Measurements from ENCODE around the gene TEX2. TPM values are rescaled to one million over a fixed set of nuclear protein-coding genes. Genes with fewer than 3 reads are reported as not detected.
A peak's percentile ranks its signal among the peaks of the same experiment; 100 is the strongest.

Gene TEX2
- total RNA-seq, 1 experiment from 2014 or later = 20.2 TPM

DNA sequence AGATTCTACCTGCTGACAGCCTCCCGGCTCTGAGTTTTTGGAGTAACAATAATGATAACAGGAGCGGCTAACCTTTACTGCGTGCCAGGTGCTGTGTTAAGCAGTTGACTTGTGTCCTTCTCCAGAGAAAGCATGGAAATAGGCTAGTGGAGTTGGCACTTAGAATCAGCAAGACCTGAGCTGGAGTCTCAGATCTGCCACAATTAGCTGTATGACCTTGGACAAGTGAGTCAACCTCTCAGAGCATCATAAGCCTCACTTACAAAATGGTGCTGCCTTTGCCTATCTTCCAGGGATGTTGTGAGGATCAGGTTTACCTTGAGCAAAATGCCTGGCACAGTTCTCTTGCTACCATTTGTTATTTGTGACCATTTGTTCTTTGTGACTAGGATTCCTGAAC is 32.1 kb upstream of the TEX2 start:
- Histone ChIP-seq H3K4me3 (ENCODE audit: low read depth, low read length) (no peak overlapping the region), H3K27me3 (replicated peaks; ENCODE audit: control insufficient read depth, insufficient read depth, low read length) (no peaks in the 10 kb centered on the region), H3K9me3 (no peaks in the 10 kb centered on the region), H3K36me3 (ENCODE audit: control insufficient read depth, insufficient read depth, low read length) (no peaks in the 10 kb centered on the region), H3K4me1 (0 out of 2 replicates have a peak, but pooled peaks cover under 1% of the 10 kb centered on the region)
- H3K27ac Mint-ChIP-seq (ENCODE audit: unreplicated experiment) = no peak overlapping the region
- H3K4me1 Mint-ChIP-seq (ENCODE audit: low read depth, unreplicated experiment) = peaks cover 9% of the 10 kb centered on the region
- no peak overlapping the region for H3K4me3 Mint-ChIP-seq (ENCODE audit: unreplicated experiment)
- ChIA-PET CTCF (interaction anchor here (1.1 kb wide), 1 partner anchor 13 kb away, joined by 4 read pairs; no protein-coding TSS in a partner anchor), POLR2A (no interaction called here)
- no peaks in the 10 kb centered on the region for H3K36me3 Mint-ChIP-seq (ENCODE audit: insufficient read depth, unreplicated experiment)
- BruUV-seq (replicated peaks) = no TSS peak
- no peaks in the 10 kb centered on the region for H3K27me3 Mint-ChIP-seq (ENCODE audit: insufficient read depth, unreplicated experiment)
- DNase-seq = no peak
- no peak for TF ChIP-seq CTCF (IDR thresholded peaks at IDR 0.05; ENCODE audit: insufficient read depth in 1 of 2, low read depth in 1 of 2, low read length in 1 of 2, severe bottlenecking in 1 of 2, unreplicated experiment in 1 of 2)
- intact Hi-C loops (cut with micrococcal nuclease; ENCODE audit: unreplicated experiment) = no loop called here
- H3K9me3 Mint-ChIP-seq (ENCODE audit: unreplicated experiment) = no peaks in the 10 kb centered on the region

GRCh38 chr17:64291268-64291851 is 28.3 kb upstream of the TEX2 start:
- Mint-ChIP-seq H3K27ac (ENCODE audit: unreplicated experiment) (no peak overlapping the region), H3K36me3 (ENCODE audit: insufficient read depth, unreplicated experiment) (no peaks in the 10 kb centered on the region), H3K27me3 (ENCODE audit: insufficient read depth, unreplicated experiment) (no peaks in the 10 kb centered on the region), H3K9me3 (ENCODE audit: unreplicated experiment) (no peaks in the 10 kb centered on the region), H3K4me1 (ENCODE audit: low read depth, unreplicated experiment) (peaks cover 3% of the 10 kb centered on the region), H3K4me3 (ENCODE audit: unreplicated experiment) (no peak overlapping the region)
- Histone ChIP-seq H3K4me3 (ENCODE audit: low read depth, low read length) (no peak overlapping the region), H3K4me1 (no peaks in the 10 kb centered on the region), H3K36me3 (ENCODE audit: control insufficient read depth, insufficient read depth, low read length) (no peaks in the 10 kb centered on the region), H3K27me3 (replicated peaks; ENCODE audit: control insufficient read depth, insufficient read depth, low read length) (no peaks in the 10 kb centered on the region), H3K9me3 (no peaks in the 10 kb centered on the region)
- peak in 1 of 2 experiments; percentile 66 for DNase-seq
- no TSS peak for BruUV-seq (replicated peaks)
- peak; percentile 59 to 69 for TF ChIP-seq CTCF (IDR thresholded peaks at IDR 0.05; ENCODE audit: insufficient read depth in 1 of 2, low read depth in 1 of 2, low read length in 1 of 2, severe bottlenecking in 1 of 2, unreplicated experiment in 1 of 2)
- intact Hi-C loops (cut with micrococcal nuclease; ENCODE audit: unreplicated experiment) = no loop called here
- ChIA-PET CTCF (interaction anchor here (0.5 to 2.0 kb wide), 12 partner anchors 8 to 442 kb away, joined by 3 to 13 read pairs (median 5); no protein-coding TSS in a partner anchor), POLR2A (no interaction called here)

DNA sequence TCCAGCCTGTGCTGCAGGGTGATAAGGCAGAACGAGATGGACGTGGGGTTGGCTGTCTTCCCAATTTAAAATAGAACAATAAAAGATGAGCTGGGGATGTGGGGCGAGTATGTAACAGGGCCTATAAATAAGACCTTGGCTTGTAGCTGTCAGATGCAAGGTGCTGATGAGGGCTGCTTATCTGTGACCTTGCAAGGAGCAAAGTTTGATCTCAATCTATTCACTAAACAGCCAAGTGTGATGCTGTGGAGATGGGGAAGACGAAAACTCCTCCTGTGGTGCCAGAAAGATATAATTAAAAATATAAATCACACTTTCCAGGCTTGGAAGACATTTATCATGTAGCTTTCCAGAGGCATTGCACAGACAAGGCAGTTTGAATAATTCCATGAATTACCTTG is 26.7 kb upstream of the TEX2 start:
- no peak overlapping the region for H3K4me3 ChIP-seq (ENCODE audit: low read depth, low read length)
- DNase-seq = no peak
- Mint-ChIP-seq H3K36me3 (ENCODE audit: insufficient read depth, unreplicated experiment) (no peaks in the 10 kb centered on the region), H3K9me3 (ENCODE audit: unreplicated experiment) (no peaks in the 10 kb centered on the region), H3K4me3 (ENCODE audit: unreplicated experiment) (no peak overlapping the region), H3K27me3 (ENCODE audit: insufficient read depth, unreplicated experiment) (no peaks in the 10 kb centered on the region), H3K4me1 (ENCODE audit: low read depth, unreplicated experiment) (no peaks in the 10 kb centered on the region), H3K27ac (ENCODE audit: unreplicated experiment) (no peak overlapping the region)
- BruUV-seq (replicated peaks) = no TSS peak
- intact Hi-C loops (cut with micrococcal nuclease; ENCODE audit: unreplicated experiment) = loop anchor here (10.0 kb wide), 1 partner anchor 225 kb away; no protein-coding TSS in a partner anchor
- H3K36me3 ChIP-seq (ENCODE audit: control insufficient read depth, insufficient read depth, low read length) = no peaks in the 10 kb centered on the region
- H3K4me1 ChIP-seq = no peaks in the 10 kb centered on the region
- no peak for TF ChIP-seq CTCF (IDR thresholded peaks at IDR 0.05; ENCODE audit: insufficient read depth in 1 of 2, low read depth in 1 of 2, low read length in 1 of 2, severe bottlenecking in 1 of 2, unreplicated experiment in 1 of 2)
- CTCF ChIA-PET = interaction anchor here (0.6 to 1.0 kb wide), 3 partner anchors 114 to 130 kb away, joined by 3 to 5 read pairs (median 4); no protein-coding TSS in a partner anchor
- POLR2A ChIA-PET = no interaction called here
- H3K9me3 ChIP-seq = no peaks in the 10 kb centered on the region
- no peaks in the 10 kb centered on the region for H3K27me3 ChIP-seq (replicated peaks; ENCODE audit: control insufficient read depth, insufficient read depth, low read length)
